Activated CD4-positive, alpha-beta T cell treated with anti-CD3 and anti-CD28 coated beads, Interleukin-2, Interleukin-4, amounts not matched to agents 100 ng/mL and 50 ng/mL, durations not matched to agents 16 hours and 8 hours (primary cell): ENCODE results near the gene FGF14.

Experiments
- DNase-seq: peaks from one replicate; pipeline ENCODE4 v3.0.0-alpha.2; 2020; ENCODE audit warnings: low spot score

The FGF14 gene

GRCh38 chr13:102401766-102402165 is at the start of gene FGF14:
TSS of gene FGF14 (minus strand) at chr13:102402048.
- DNase-seq: no peak

GRCh38 chr13:102443249-102443648 is 41.4 kb upstream of the FGF14 start:
- DNase-seq: no peak

- DNase-seq: no peak
Observed at GRCh38 chr13:102441085-102441484, 39.2 kb upstream of the FGF14 start.

- DNase-seq: no peak
Observed at GRCh38 chr13:102440259-102440936, 38.5 kb upstream of the FGF14 start.

- DNase-seq: no peak
Observed at GRCh38 chr13:102422690-102423089, 20.8 kb upstream of the FGF14 start.

GRCh38 chr13:102405499-102406100 is 3.8 kb upstream of the FGF14 start:
- no peak for DNase-seq

GRCh38 chr13:102402290-102402689 is 442 bp upstream of the FGF14 start:
- DNase-seq: no peak

- no peak for DNase-seq
Observed at GRCh38 chr13:102401265-102401664, 583 bp downstream of the FGF14 start.

GRCh38 chr13:102400675-102401145 is 1.1 kb downstream of the FGF14 start:
- no peak for DNase-seq

GRCh38 chr13:102399791-102400674 is 1.8 kb downstream of the FGF14 start:
- DNase-seq: no peak

GRCh38 chr13:102395939-102396338 is 5.9 kb downstream of the FGF14 start:
- DNase-seq: no peak

- no peak for DNase-seq
Observed at GRCh38 chr13:102395174-102395573, 6.7 kb downstream of the FGF14 start.

- DNase-seq: peak; percentile 97
Observed at GRCh38 chr13:102394158-102395053, 7.4 kb downstream of the FGF14 start.

GRCh38 chr13:102392481-102393209 is 9.2 kb downstream of the FGF14 start:
- no peak for DNase-seq

- no peak for DNase-seq
Observed at GRCh38 chr13:102386461-102386860, 15.4 kb downstream of the FGF14 start.

GRCh38 chr13:102380012-102380411 is 21.8 kb downstream of the FGF14 start:
- no peak for DNase-seq

GRCh38 chr13:102376318-102376717 is 25.5 kb downstream of the FGF14 start:
- no peak for DNase-seq

- no peak for DNase-seq
Observed at GRCh38 chr13:102374726-102375125, 27.1 kb downstream of the FGF14 start.

- DNase-seq: no peak
Observed at GRCh38 chr13:102374233-102374632, 27.6 kb downstream of the FGF14 start.

GRCh38 chr13:102373221-102373620 is 28.6 kb downstream of the FGF14 start:
- no peak for DNase-seq

GRCh38 chr13:102369302-102369701 is 32.5 kb downstream of the FGF14 start:
- no peak for DNase-seq
